ENCODE measurements around the gene STK32C.

STK32C gene

GRCh38 chr10:132206377-132206745 is 101.4 kb downstream of the STK32C start:
- no peak overlapping the region for H3K4me3 ChIP-seq (replicated peaks; ENCODE audit: insufficient read depth, low read length)
- TF ChIP-seq GABPA (IDR thresholded peaks at IDR 0.05; ENCODE audit: low read depth) = no peak
- TF ChIP-seq SPI1 (IDR thresholded peaks at IDR 0.05; ENCODE audit: borderline replicate concordance, low read depth) = no peak
- TF ChIP-seq, protein P1, sequence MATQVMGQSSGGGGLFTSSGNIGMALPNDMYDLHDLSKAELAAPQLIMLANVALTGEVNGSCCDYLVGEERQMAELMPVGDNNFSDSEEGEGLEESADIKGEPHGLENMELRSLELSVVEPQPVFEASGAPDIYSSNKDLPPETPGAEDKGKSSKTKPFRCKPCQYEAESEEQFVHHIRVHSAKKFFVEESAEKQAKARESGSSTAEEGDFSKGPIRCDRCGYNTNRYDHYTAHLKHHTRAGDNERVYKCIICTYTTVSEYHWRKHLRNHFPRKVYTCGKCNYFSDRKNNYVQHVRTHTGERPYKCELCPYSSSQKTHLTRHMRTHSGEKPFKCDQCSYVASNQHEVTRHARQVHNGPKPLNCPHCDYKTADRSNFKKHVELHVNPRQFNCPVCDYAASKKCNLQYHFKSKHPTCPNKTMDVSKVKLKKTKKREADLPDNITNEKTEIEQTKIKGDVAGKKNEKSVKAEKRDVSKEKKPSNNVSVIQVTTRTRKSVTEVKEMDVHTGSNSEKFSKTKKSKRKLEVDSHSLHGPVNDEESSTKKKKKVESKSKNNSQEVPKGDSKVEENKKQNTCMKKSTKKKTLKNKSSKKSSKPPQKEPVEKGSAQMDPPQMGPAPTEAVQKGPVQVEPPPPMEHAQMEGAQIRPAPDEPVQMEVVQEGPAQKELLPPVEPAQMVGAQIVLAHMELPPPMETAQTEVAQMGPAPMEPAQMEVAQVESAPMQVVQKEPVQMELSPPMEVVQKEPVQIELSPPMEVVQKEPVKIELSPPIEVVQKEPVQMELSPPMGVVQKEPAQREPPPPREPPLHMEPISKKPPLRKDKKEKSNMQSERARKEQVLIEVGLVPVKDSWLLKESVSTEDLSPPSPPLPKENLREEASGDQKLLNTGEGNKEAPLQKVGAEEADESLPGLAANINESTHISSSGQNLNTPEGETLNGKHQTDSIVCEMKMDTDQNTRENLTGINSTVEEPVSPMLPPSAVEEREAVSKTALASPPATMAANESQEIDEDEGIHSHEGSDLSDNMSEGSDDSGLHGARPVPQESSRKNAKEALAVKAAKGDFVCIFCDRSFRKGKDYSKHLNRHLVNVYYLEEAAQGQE (IDR thresholded peaks at IDR 0.05; ENCODE audit: insufficient replicate concordance, low read depth) = no peak
- no peak for TF ChIP-seq POLR2AphosphoS5 (IDR thresholded peaks at IDR 0.05; ENCODE audit: low read depth)
- TF ChIP-seq, protein P2, sequence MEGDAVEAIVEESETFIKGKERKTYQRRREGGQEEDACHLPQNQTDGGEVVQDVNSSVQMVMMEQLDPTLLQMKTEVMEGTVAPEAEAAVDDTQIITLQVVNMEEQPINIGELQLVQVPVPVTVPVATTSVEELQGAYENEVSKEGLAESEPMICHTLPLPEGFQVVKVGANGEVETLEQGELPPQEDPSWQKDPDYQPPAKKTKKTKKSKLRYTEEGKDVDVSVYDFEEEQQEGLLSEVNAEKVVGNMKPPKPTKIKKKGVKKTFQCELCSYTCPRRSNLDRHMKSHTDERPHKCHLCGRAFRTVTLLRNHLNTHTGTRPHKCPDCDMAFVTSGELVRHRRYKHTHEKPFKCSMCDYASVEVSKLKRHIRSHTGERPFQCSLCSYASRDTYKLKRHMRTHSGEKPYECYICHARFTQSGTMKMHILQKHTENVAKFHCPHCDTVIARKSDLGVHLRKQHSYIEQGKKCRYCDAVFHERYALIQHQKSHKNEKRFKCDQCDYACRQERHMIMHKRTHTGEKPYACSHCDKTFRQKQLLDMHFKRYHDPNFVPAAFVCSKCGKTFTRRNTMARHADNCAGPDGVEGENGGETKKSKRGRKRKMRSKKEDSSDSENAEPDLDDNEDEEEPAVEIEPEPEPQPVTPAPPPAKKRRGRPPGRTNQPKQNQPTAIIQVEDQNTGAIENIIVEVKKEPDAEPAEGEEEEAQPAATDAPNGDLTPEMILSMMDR (IDR thresholded peaks at IDR 0.05; ENCODE audit: insufficient read depth, low read length) = no peak
- H3K27me3 ChIP-seq (ENCODE audit: insufficient read depth, poor library complexity, severe bottlenecking) = no peaks in the 10 kb centered on the region
- no peak overlapping the region for H3K27ac ChIP-seq (replicated peaks)
- DNase-seq (ENCODE audit: low read depth in 1 of 2, low spot score in 1 of 2) = no peak

DNA sequence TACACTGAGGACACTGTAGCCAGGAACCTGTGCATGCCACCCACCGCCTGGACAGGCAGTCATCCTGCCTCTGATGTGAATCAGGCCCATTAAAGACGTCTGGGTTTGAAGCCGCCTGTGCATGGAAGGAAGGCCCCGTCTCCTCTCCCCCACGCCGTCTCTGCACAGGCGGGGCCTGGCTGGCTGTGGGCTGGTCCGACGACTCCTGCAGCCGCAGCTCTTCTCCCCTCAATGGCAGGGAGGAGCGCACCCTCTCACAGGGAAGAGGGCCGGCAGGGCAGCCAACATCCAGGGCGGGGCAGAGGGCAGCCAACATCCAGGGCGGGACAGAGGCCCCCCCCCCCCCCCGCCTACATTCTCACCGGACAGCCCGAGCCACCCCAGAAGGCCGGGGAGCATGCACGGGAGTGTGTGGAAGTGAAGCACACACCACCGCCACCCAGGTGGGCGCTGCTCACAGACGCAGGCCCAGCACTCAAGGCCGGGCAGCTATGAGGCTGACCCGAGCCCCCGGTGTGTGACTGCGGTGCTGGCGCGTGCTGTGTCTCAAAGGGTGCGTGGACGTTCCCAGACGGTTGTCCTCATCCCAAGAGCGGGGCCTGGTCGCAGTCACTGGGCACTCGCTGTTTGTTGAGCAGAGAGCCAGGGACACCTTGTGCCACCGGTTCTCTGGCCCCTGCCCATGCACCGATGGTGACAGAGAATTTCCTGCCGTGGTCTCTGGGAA is 101.9 kb downstream of the STK32C start:
- no peak for DNase-seq (ENCODE audit: low read depth in 1 of 2, low spot score in 1 of 2)
- no peak overlapping the region for H3K4me3 ChIP-seq (replicated peaks; ENCODE audit: insufficient read depth, low read length)
- no peak for TF ChIP-seq SPI1 (IDR thresholded peaks at IDR 0.05; ENCODE audit: borderline replicate concordance, low read depth)
- TF ChIP-seq GABPA (IDR thresholded peaks at IDR 0.05; ENCODE audit: low read depth) = no peak
- TF ChIP-seq, protein P2 (IDR thresholded peaks at IDR 0.05; ENCODE audit: insufficient read depth, low read length) = no peak
- TF ChIP-seq, protein P1 (IDR thresholded peaks at IDR 0.05; ENCODE audit: insufficient replicate concordance, low read depth) = no peak
- TF ChIP-seq POLR2AphosphoS5 (IDR thresholded peaks at IDR 0.05; ENCODE audit: low read depth) = no peak
- no peak overlapping the region for H3K27ac ChIP-seq (replicated peaks)
- H3K27me3 ChIP-seq (ENCODE audit: insufficient read depth, poor library complexity, severe bottlenecking) = no peaks in the 10 kb centered on the region

GRCh38 chr10:132204781-132205473 is 102.8 kb downstream of the STK32C start:
- H3K27me3 ChIP-seq (ENCODE audit: insufficient read depth, poor library complexity, severe bottlenecking) = no peaks in the 10 kb centered on the region
- TF ChIP-seq POLR2AphosphoS5 (IDR thresholded peaks at IDR 0.05; ENCODE audit: low read depth) (no peak), GABPA (IDR thresholded peaks at IDR 0.05; ENCODE audit: low read depth) (no peak), SPI1 (IDR thresholded peaks at IDR 0.05; ENCODE audit: borderline replicate concordance, low read depth) (no peak)
- TF ChIP-seq, protein P2 (IDR thresholded peaks at IDR 0.05; ENCODE audit: insufficient read depth, low read length) = no peak
- TF ChIP-seq, protein P1 (IDR thresholded peaks at IDR 0.05; ENCODE audit: insufficient replicate concordance, low read depth) = no peak
- no peak for DNase-seq (ENCODE audit: low read depth in 1 of 2, low spot score in 1 of 2)
- no peak overlapping the region for H3K27ac ChIP-seq (replicated peaks)
- no peak overlapping the region for H3K4me3 ChIP-seq (replicated peaks; ENCODE audit: insufficient read depth, low read length)
